GM21423 (cell line): ENCODE data around the gene CEACAM20.
"Not testable (repeated sequence)": the region's sequence is repeated elsewhere in the genome, so short reads cannot be mapped to it uniquely, and the experiment has no call there.

ENCODE experiments used
- ATAC-seq: cut with Tn5 transposase; IDR thresholded peaks from one replicate; pipeline ENCODE4 v1.9.1; 2021; ENCODE audit warnings: mild to moderate bottlenecking, moderate library complexity; ENCODE audit not compliant: unreplicated experiment

The CEACAM20 gene

DNA sequence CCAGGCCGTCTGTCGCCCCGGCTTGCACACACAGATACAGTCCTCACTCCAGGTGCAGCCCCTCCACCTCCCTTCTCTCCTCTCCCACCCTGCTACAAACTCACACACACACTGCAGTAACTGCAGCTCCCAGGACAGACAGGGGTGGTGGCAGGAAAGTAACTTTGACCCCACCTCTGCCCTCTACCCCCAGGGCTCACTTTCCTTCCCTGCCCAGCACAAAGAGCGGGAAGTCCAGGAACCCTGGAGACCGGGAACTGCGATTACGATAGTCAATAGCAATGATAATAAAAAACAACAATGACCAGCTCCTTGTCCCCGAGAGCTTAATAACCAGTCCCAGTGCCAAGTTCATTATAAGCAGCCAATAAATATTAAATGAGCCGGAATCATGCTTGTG, at the start of gene CEACAM20:
Gene CEACAM20, minus strand, starts transcription at position 140 of the 400 bp plus-strand sequence. CDS start 166 bp downstream, outside the sequence.
- no peak for ATAC-seq

DNA sequence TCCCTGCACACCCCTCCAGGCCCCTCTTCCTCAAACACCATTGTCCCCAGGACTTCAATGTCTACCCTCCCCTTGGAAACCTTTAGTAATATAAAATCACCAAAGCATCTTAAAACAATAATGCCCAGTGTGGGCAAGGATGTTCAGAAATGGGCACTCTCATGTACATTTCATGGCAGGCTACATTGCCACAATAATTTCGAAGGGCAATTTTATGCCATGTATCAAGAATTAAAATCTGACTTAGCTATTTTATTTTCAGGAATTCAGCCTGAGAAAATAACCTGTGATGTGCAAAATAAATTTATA, 48.0 kb upstream of the CEACAM20 start:
- no peak for ATAC-seq

DNA sequence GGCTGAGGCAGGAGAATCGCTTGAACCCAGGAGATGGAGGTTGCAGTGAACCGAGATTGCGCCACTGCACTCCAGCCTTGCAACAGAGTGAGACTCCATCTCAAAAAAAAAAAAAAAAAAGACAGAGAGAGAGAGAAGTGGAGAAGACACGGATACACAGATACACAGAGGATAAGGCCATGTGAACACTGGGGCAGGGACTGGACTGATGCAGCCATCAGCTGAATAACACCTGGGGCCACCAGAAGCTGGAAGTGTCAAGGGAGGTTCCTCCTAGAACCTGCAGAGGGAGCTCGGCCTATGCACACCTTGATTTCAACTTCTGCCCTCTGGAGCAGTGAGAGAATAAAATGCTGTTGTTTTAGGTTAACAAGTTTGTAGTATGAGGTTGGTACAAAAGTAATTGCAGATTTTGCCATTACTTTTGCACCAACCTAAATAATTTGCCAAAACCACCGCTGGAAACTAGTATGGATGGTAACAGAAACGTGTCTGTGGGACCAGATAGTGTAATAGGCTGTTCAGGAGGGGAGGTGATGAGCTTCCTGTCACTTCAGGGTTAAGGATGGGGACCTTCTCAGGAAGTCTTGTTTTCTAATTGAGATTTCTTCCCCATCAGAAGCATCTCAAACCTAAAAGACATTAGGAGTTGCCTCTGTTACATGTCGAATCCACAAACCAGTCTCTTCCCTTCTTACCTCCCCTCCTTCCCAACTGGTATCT, 47.5 kb upstream of the CEACAM20 start:
- no peak for ATAC-seq

DNA sequence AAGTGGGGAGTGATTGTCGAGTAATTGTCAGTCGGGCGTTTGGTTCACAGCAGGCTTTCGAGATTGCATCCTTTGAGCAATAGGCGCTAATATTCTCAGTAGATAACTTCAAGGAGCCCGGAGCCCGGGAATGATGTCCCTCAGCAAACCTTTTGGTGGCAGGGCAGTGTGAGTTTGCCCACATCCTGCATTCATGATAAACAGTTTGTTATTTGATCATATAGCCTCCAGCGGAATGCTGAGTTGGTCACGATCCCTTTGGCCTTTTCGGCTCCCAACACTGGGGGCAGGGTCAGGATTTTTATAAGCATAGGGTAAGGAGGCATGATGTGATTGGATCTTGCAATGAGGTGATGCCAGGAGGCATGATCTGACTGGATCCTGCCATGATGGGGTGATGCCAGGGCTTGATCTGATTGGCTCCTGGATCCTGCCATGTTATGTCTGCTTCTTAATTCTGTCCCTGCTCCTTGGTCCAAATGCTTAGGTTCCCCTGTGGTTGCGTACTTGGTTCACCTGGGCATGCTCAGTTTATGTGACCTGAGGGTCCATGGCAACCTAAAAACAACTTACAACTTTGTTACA, 45.7 kb upstream of the CEACAM20 start:
- ATAC-seq, result no peak

DNA sequence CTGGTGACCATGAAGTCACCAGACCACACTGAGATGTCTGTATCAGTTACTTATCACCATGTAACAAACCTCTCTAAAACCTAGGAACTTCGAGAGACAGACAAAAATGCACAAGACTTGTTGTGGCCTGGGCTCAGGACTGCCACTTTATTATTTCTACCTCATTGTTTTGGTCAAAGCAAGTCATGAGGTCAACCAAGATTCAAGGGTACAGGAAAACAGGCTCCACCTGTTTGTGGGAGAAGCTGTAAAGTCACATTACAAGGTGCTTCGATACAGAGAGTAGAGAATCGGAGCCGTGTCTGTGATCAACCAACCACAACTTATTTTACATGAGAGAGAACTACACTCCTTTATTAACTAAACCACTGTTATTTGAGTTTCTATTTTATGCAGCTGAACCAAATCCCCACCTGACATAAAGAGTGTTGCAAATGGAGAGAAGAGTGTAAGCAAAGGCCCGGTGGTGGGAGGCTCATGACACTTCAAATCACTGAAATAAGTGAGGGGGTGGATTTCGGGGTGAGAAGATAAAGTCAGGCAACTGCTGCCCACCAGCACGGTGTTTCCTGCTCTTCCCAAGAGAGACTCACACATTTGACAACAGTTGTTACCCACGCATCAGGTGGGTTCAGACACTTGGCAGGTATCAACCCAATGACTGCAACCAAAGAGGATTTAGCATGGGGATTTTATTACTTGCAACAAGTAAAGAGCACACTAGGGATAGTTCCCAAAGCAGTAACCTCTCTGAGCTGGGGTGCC, 44.9 kb upstream of the CEACAM20 start:
- ATAC-seq, result no peak

DNA sequence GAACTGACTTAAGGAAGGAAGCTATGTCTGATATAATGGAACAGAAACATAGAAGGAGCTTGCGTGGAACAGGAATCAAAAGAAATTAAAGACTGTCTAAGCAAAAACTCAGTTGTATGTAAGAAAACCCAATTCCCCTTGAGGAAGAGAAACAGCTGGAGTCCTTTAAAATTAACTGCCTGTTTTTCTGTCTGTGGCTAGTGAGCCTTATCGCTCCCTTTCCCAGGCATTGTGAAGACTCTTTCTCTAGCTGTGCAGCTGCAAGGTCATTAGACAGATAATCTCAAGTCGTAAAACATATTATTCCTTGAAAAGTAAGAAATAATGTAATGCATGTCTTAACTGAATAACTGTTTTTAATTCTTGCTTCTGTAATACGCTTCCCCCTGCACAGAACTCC, 44.2 kb upstream of the CEACAM20 start:
- ATAC-seq, result no peak

DNA sequence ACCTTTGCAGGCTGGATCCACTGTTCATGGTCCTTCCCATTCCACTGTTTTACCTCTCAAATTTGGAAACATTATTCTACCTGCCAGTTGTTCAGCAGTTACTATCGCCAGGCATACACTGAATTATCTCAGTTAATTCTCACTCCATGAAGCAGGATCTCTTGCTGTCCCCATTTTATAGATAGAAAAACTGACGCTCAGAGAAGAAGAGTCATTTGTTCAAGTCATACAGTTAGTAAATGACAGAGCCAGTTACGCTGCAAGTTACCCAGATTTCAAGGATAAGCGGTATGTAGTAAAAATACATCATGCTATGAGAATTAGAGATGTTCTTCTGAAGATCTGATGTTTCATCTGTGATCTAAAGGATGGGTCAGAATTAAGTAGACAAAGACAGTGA, 43.7 kb upstream of the CEACAM20 start:
- no peak for ATAC-seq

DNA sequence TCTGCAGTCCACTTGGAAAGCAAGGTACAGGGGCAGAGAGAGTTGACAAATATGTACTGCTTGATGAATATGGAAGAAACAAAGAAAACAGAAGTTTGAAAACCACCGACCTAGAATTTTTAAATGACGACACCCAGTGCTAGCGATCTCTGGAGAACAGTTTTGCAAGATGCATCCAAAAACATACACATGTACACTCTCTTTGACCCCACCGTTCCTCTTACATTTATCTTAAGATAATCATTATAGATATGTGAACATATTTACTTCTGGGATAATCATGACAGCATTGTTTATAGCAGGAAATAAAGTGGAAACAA, 43.1 kb upstream of the CEACAM20 start:
- no peak for ATAC-seq

DNA sequence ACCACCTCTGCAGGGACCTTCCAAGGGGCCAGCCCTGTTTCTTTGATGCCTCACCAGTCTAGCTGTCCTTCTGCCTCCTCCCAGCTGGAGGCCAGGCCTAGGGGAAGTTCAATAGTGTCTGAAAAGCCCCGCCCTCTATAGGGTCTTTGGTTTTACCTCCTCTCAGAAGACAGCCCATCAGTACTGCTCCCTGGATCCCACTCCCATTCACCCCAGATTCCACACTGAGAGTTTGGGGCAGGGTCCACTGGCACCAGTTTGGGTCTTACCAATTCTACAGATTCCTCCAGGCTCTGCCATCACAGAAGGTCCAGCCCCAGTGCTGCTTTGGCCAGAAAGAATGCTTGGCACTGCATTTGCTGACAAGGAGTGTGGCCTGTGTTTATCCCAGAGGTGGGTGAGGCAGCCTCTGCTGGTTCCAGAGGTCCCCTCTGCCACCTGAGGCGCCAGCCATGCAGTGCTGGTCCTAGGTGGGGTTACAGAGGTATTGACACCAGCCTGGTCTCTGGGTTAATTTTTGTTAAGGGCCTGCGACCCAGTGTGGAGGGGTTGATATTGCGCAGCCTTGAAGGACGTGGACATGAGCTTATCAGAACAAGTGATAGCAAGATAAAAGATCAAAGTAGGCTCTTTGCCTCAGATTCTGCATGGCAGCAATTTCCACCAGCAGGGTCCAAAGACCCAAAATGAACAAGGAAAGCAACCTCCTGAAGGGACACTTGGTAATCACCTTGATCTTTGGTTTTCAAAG, 42.5 kb upstream of the CEACAM20 start:
- ATAC-seq, result no peak

DNA sequence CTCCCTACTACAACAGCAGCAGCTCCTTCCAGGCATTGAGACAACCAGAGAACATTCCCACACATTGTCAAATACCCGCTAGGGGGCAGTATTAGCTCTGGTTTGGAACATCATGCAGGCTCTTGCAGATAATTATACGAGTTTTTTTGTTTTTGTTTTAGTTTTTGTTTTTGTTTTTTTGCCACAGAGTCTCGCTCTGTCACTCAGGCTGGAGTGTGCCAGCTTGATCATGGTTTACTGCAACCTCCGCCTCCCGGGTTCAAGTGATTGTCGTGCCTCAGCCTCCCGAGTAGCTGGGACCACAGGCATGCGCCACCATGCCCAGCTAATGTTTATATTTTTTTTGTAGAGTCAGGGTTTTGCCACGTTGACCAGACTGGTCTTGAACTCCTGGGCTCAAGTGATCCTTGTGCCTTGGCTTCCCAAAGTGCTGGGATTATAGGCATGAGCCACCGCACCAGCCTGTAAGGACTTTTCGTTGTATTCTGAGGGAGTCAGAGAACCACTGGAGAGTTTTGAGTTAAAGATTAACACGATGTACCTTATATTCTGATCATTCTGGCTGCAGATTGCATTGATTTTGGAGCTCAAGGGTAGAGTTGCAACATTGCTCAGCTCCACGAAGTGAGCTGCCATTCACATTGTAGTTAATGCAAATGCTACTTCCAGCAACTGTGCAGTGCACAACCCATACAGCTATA, 41.7 kb upstream of the CEACAM20 start:
- no peak for ATAC-seq

DNA sequence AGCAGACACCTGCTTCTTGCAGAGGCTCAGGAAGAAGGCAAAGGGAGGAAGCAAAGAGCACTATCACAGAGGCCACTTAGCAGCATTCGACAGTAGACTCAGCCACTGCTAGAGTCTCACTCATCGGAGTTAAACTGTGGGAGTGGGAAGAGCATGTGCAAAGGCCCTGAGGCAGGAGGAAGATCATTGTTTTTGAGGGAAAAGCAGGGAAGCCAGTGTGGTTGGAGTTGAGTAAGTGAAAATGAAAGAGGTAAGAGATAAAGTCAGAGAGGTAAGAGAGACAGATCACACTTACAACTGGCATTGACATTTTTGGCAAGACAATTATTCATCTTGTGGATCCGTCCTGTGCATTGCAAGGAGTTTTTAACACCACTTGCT, 41.1 kb upstream of the CEACAM20 start:
- no peak for ATAC-seq

DNA sequence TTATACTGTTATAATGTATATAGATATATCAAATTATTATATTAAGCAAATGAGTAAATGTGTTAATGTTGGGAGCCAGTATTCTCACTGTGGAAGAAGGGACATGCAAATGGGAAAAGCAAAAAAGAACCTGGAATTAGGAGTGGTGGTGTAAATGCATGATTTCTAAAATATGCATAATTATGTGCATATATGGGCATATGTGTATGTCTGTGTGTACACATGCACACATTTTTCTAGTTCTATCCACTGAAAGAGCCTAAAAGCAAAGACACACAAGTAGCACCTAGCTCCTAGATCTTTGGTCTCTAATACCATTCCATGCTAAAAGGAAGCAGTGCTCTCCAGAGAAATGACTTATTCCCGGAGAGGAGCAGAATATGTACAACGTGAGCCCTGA, 38.3 kb upstream of the CEACAM20 start:
- no peak for ATAC-seq

DNA sequence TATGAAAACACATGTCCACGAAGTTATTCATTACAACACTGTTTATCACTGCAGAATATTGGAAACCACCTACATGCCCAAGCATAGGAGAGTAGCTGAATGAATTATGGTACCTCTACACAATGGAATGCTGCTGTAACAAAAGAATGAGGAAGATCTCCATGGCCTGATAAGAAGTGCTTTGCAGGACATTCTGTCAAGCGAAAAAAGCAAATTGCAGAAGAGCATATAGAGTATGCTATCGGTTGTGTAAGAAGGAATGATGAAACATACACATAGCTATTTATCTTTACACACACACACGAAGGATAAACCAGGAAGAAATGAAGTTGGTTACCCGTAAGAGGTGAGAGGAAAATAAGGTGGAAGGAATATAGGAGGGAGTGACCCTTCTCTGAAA, 37.5 kb upstream of the CEACAM20 start:
- no peak for ATAC-seq

DNA sequence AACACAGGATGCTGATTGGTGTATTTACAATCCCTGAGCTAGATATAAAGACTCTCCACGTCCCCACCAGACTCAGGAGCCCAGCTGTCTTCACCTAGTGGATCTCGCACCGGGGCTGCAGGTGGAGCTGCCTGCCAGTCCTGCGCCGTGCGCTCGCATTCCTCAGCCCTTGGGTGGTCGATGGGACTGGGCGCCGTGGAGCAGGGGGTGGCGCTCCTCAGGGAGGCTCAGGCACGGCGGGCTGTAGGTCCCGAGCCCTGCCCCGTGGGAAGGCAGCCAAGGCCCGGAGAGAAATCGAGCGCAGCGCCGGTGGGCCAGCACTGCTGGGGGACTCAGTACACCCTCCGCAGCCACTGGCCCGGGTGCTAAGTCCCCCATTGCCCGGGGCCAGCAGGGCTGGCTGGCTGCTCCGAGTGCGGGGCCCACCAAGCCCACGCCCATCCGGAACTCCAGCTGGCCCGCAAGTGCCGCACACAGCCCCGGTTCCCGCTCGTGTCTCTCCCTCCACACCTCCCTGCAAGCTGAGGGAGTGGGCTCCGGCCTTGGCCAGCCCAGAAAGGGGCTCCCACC, 33.7 kb upstream of the CEACAM20 start:
- ATAC-seq, result not testable (repeated sequence)

DNA sequence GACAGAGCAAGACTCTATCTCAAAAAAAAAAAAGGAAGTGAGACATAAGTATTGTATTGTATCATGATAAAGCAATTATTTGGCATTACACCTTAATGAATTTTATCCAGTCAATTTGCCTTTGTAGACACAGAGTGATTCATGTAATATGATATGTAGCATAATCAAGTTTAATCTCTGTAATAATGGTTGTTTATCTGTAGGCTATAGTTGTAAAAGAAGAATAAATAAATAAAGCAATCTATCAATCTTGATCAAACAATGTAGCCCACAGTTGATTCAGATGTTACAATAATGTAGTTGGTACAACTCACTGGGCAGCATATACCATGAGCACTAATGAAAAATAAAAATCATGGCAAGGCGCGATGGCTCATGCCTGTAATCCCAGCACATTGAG, 28.5 kb upstream of the CEACAM20 start:
- no peak for ATAC-seq

DNA sequence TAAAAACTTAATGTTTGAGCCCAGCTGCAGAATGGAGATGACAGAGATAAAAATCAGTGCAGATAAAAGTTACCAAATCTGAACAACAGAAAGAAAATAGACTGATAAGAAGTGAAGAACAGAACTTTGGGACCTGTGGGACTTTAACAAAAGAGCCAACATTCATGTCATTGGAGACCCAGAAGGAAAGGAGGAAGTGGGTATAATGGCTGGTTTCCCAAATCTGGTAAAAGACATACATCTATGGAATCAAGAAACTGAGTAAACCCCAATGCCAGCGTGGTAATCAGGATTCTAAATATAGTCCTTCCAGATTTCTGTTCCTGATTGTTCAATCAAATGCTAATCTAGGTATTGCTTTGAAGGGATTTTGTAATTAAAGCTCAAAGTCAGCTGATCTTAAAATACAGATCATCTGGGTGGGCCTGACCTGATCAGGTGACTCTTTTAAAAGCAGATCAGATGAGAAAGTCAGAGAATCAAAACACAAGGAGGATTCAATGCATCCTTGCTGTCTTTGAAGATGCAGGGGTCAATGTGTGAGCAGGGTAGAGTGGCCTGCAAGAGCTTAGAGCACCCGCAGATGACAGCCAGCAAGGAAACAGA, 25.3 kb upstream of the CEACAM20 start:
- no peak for ATAC-seq

DNA sequence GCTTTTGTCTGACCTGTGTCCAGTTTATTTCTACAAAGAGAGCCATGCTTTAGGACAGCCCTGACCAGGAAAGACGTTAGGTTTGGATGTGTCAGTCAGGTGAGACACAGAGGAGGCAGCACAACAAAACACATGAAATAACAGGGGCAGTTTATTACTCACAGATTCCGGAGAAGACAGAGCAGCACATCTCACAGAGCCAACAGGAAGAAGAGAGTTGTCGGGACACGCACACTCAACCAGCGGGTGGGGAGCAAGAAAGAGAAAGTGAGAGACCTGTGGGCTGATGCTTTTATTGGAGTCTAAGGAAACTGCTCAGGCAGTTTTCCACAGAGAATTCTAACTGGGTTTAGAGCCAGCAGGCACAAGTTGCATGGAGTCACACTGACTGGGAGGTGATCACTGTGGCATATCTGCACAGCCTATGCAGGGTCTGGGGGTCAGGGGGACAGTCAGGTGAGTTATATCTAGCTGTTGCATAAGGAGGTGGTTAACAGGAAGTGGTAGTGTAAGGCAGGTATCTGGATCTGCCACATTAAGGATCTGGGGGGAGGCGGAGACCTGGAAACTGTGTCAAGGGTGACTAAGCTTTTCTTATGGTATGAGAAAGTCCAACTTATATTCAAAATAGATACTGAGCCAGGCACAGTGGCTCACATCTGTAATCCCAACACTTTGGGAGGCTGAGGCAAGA, 24.1 kb upstream of the CEACAM20 start:
- ATAC-seq, result no peak

DNA sequence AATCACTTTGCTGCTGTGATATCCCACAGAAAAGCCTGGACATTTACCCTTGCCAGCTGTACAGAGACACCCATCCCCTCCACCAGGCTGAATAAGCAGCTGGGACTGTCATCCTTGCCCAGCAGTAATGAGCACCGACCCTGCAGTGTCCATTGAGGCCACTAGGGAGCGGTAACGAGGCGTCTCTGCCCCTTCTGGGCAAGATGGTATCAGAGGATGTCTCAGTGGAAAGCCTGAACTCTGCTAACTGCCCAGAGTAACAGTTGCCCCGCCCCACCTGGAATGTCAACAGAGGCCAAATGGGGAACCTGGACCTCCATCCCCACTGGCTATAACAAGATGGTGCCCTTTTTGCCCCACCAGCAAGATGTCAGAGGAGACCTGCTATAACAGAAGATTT, 22.8 kb upstream of the CEACAM20 start:
- ATAC-seq, result no peak

DNA sequence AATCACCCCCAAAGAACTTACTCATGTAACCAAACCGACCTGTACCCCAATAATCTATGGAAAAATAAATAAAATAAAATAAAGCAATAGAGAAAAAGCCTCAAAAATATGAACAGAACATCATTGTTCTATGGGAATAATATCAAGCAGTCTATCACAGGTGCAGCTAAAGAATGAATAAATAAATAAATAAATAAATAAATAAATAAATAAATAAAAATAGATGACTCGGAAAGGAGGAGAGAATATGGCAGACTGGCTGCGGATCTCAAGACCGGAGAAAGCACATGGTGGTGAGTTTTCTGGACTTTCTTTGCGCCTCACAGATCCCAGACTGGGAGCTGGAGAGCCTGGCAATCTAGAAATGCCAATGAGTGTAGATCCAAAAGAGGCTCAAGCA, 22.4 kb upstream of the CEACAM20 start:
- no peak for ATAC-seq

DNA sequence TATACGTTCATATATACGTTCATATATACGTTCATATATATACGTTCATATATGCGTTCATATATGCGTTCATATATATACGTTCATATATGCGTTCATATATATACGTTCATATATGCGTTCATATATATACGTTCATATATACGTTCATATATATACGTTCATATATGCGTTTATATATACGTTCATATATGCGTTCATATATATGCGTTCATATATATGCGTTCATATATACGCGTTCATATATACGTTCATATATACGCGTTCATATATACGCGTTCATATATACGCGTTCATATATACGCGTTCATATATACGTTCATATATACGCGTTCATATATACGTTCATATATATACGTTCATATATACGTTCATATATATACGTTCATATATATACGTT, 21.5 kb upstream of the CEACAM20 start:
- ATAC-seq, result not testable (repeated sequence)
